Adrenal gland (tissue), 12 donors: ENCODE data around the gene FOXN3. TPM values are rescaled to one million over a fixed set of nuclear protein-coding genes. Genes with fewer than 3 reads are reported as not detected.

Source experiments
- DNase-seq, 7 donors: peaks; one replicate each; pipeline ENCODE4 v3.0.0-alpha.2; 2019 to 2020
- H3K27ac ChIP-seq, 5 donors: fragments of 200-600 bp; sonication (generic) in 4 of 5; 1 replicate in 3 of 5; 2 replicates in 2 of 5; pipeline versions ENCODE4 v1.5.1 to v1.8.0; 2016 to 2020; ENCODE audit warnings: mild to moderate bottlenecking in 1 of 5
- H3K27me3 ChIP-seq: fragments of 200-600 bp; 2 replicates; pipeline ENCODE4 v1.8.0; 2021
- H3K36me3 ChIP-seq, 2 donors: fragments of 200-600 bp; replicated peaks in 1 of 2; 1 replicate in 1 of 2; 2 replicates in 1 of 2; pipeline versions ENCODE4 v1.5.1 to v1.8.0; 2018 to 2022
- H3K4me1 ChIP-seq, 2 donors: fragments of 200-600 bp; replicated peaks in 1 of 2; 1 replicate in 1 of 2; 2 replicates in 1 of 2; pipeline versions ENCODE4 v1.5.1 to v1.8.0; 2018 to 2021
- H3K4me3 ChIP-seq, 4 donors: fragments of 200-600 bp; sonication (generic) in 3 of 4; one replicate each; pipeline ENCODE4 v1.5.1; 2016 to 2018
- H3K9me3 ChIP-seq, 3 donors: fragments of 200-600 bp; sonication (generic) in 1 of 3; replicated peaks in 1 of 3; 1 replicate in 2 of 3; 2 replicates in 1 of 3; pipeline versions ENCODE4 v1.5.1 to v1.8.0; 2016 to 2021
- POLR2A ChIP-seq, 2 donors: fragments of 450-650 bp; IDR thresholded peaks; one replicate each; pipeline ENCODE4 v1.6.1; 2017; ENCODE audit warnings: antibody characterized with exemption in 2 of 2, mild to moderate bottlenecking in 2 of 2, moderate library complexity in 1 of 2
- WGBS, 4 donors: extraction: QIAGEN DNeasy Blood & Tissue Kit in 2 of 4; methylation state at CpG; one replicate each; pipeline versions ENCODE4 v1.1.5 to v1.1.7; 2013 to 2017; 5-methylcytosine and 5-hydroxymethylcytosine counted together
- intact Hi-C, 2 donors: fragments of 100-400 bp; cut with DNase I; formaldehyde crosslinking; loops; one replicate each; pipeline versions ENCODE4 v1.14.1 to v1.15.0; 2022 to 2023
- polyA plus RNA-seq, 3 donors: library from polyadenylated mRNA; stranded (reverse); fragments of 200-250 nt in 2 of 3; fragments of 350-450 nt in 1 of 3; fragmentation: Illumina TruSeq in 1 of 3; extraction: RNeasy Lipid Tissue Mini Kit (QIAGEN cat#74804) in 1 of 3; gene quantifications; one replicate each; pipeline ENCODE4 v1.2.3, GENCODE V29; 2013 to 2014
- total RNA-seq, 9 donors: library from RNA; depleted of rRNA in 4 of 9; stranded (reverse); fragments of >200 nt in 4 of 9; fragments of 120-200 nt in 1 of 9; fragmentation: NEBNext Ultra II Directional in 1 of 9; extraction: Animal tissue kit (Norgen Biotek cat#: 25700) in 1 of 9; gene quantifications; one replicate each; pipeline versions ENCODE4 v1.1.0 to v1.2.4, GENCODE V29; 2013 to 2023
- TF ChIP-seq, protein P1 (sequence below), 6 experiments: fragments of 450-650 bp in 4 of 6; fragments of 200-600 bp in 2 of 6; sonication (generic) in 1 of 6; IDR thresholded peaks; 1 replicate in 5 of 6; 2 replicates in 1 of 6; pipeline versions ENCODE4 v1.5.1 to v1.8.0; 2016 to 2021; ENCODE audit warnings: antibody characterized with exemption in 6 of 6, mild to moderate bottlenecking in 2 of 6, moderate library complexity in 1 of 6
- donor health status: healthy with polysubstance abuse.
- donor health status: Bipolar disorder and iron deficiency.
- donor health status: DM: yes; HTN: yes; CAD: no.
- donor health status: DM: no; HTN: no; CAD: no.
- donor health status: DM: no; HTN: no; CAD: no.
- donor health status: DM: yes; HTN: yes; CAD: no.

Gene FOXN3
- total and polyA plus RNA-seq, 12 donors: 10.7 to 131 (median 96.8) TPM

GRCh38 chr14:89339158-89339557, 77.9 kb downstream of the FOXN3 start:
- Histone ChIP-seq H3K27ac (peak overlapping the region in 4 of 5 donors; percentile 59 to 79 (median 72)), H3K9me3 (no peaks in the 10 kb centered on the region), H3K4me3 (no peak overlapping the region), H3K27me3 (no peaks in the 10 kb centered on the region), H3K4me1 (peaks cover 42 to 67% of the 10 kb centered on the region in 2 donors), H3K36me3 (no peaks in the 10 kb centered on the region)
- intact Hi-C loops: no loop called here
- no peak for DNase-seq
- no peak for TF ChIP-seq POLR2A (IDR thresholded peaks at IDR 0.05)
- TF ChIP-seq, protein P1, sequence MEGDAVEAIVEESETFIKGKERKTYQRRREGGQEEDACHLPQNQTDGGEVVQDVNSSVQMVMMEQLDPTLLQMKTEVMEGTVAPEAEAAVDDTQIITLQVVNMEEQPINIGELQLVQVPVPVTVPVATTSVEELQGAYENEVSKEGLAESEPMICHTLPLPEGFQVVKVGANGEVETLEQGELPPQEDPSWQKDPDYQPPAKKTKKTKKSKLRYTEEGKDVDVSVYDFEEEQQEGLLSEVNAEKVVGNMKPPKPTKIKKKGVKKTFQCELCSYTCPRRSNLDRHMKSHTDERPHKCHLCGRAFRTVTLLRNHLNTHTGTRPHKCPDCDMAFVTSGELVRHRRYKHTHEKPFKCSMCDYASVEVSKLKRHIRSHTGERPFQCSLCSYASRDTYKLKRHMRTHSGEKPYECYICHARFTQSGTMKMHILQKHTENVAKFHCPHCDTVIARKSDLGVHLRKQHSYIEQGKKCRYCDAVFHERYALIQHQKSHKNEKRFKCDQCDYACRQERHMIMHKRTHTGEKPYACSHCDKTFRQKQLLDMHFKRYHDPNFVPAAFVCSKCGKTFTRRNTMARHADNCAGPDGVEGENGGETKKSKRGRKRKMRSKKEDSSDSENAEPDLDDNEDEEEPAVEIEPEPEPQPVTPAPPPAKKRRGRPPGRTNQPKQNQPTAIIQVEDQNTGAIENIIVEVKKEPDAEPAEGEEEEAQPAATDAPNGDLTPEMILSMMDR (IDR thresholded peaks at IDR 0.05): no peak
- 76 to 97% (median 88%) methylated on average over 5 to 9 of the region's 9 CpGs for WGBS, 4 donors

DNA sequence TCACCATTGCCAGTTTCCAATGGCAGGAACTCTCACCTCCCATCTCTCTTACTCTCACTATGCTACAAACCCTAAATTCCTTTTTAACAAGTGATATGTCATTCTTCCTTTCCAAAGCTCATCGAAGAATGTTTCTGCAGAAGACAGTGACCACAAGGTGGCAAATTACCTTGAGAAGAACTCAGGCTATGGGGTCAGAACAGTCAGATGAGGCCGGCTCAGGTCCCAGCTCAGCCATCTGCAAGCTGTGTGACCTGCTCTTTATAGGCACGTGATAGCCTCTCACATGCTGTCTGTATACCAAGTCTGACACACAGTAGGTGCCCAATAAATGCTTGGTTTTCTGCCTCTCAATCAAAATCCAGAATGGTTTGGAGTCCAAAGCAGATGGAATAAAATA, 80.7 kb downstream of the FOXN3 start:
- intact Hi-C loops: no loop called here
- peaks cover 42 to 46% of the 10 kb centered on the region in 2 donors for H3K4me1 ChIP-seq
- 86 to 96% (median 91%) methylated on average over 3 of the region's 3 CpGs for WGBS, 4 donors
- H3K27me3 ChIP-seq: no peaks in the 10 kb centered on the region
- peak overlapping the region in 1 of 5 donors; percentile 21 for H3K27ac ChIP-seq
- H3K36me3 ChIP-seq: no peaks in the 10 kb centered on the region
- H3K4me3 ChIP-seq: no peak overlapping the region
- no peak for DNase-seq
- no peaks in the 10 kb centered on the region for H3K9me3 ChIP-seq
- TF ChIP-seq, protein P1 (IDR thresholded peaks at IDR 0.05): peak in 1 of 6 experiments; percentile 13
- no peak for TF ChIP-seq POLR2A (IDR thresholded peaks at IDR 0.05)

DNA sequence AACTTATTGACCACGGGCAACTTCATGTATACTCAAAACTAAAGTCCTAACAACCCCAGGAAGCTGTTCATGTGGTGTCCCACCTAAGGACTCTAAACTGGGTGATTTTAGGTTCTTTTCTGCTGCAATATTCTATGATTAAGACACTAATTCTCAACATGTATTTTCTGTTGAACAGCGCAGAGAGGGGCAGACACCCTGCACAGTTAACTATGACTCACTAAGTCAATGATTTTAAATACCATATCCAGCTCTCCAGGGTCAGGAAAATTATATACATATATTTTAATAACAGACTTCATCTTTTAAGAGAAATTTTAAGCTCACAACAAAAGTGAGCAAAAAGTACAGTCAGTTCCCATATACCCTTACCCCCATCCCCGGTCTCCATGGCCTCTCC, 85.0 kb downstream of the FOXN3 start:
- intact Hi-C loops: no loop called here
- Histone ChIP-seq H3K9me3 (no peaks in the 10 kb centered on the region), H3K4me3 (no peak overlapping the region), H3K27me3 (no peaks in the 10 kb centered on the region), H3K27ac (no peak overlapping the region), H3K4me1 (peaks cover 13 to 22% of the 10 kb centered on the region in 2 donors), H3K36me3 (no peaks in the 10 kb centered on the region)
- TF ChIP-seq, protein P1 (IDR thresholded peaks at IDR 0.05): no peak
- no peak for TF ChIP-seq POLR2A (IDR thresholded peaks at IDR 0.05)
- 75 to 97% (median 86%) methylated on average over 3 of the region's 3 CpGs for WGBS, 4 donors
- no peak for DNase-seq

- H3K27ac ChIP-seq: peak overlapping the region in 2 of 5 donors; percentile 73 to 85
- H3K4me3 ChIP-seq: no peak overlapping the region
- no peaks in the 10 kb centered on the region for H3K27me3 ChIP-seq
- TF ChIP-seq, protein P1 (IDR thresholded peaks at IDR 0.05): no peak
- no peak for TF ChIP-seq POLR2A (IDR thresholded peaks at IDR 0.05)
- no peaks in the 10 kb centered on the region for H3K9me3 ChIP-seq
- intact Hi-C loops: no loop called here
- peaks cover 13 to 16% of the 10 kb centered on the region in 2 donors for H3K4me1 ChIP-seq
- H3K36me3 ChIP-seq: no peaks in the 10 kb centered on the region
- no peak for DNase-seq
- WGBS, 4 donors: 87 to 90% (median 89%) methylated on average over 5 of the region's 5 CpGs
These were observed 85.6 kb downstream of the FOXN3 start for GRCh38 chr14:89331398-89331797.
